ENCODE measurements around the gene DPYSL5.

Gene DPYSL5

DNA sequence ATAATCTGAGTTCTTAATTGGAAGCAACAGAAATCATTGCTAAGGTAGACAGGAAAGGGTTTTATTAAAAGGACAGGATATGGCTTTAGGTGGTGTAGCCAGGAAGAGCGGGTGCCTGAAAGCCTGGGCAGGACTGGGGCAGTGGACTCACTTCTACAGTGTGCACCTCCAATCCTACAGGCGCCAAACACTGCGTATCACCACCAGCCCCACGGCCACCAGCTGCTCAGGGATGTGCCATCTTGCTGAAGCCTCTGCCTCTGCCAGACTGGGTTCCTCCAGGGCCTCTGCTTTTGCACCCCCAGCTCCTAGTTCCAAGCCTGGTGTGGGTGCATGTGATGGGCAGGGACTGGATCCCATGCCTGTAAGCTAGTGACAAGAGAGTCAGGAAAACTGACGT lies 29.7 kb upstream of the DPYSL5 start:
- Histone ChIP-seq H3K4me1 (ENCODE audit: low read length) (no peaks in the 10 kb centered on the region), H3K79me2 (ENCODE audit: low read length) (no peaks in the 10 kb centered on the region), H3K27ac (ENCODE audit: low read length) (no peak overlapping the region), H4K20me1 (ENCODE audit: insufficient read depth, low read length) (no peaks in the 10 kb centered on the region), H3K9me3 (ENCODE audit: insufficient read depth, low read length) (no peaks in the 10 kb centered on the region), H2AFZ (ENCODE audit: low read depth, low read length) (no peak overlapping the region), H3K27me3 (ENCODE audit: low read depth, low read length) (0 out of 2 replicates have a peak, but pooled peaks cover 13% of the 10 kb centered on the region), H3K9ac (ENCODE audit: low read length) (no peak overlapping the region), H3K36me3 (replicated peaks; ENCODE audit: low read depth, low read length) (no peaks in the 10 kb centered on the region), H3K4me2 (ENCODE audit: low read length) (no peak overlapping the region), H3K4me3 (ENCODE audit: low read length) (no peak overlapping the region)
- no peak for TF ChIP-seq EZH2phosphoT487 (IDR thresholded peaks at IDR 0.05; ENCODE audit: low read depth)
- TF ChIP-seq, protein P1, sequence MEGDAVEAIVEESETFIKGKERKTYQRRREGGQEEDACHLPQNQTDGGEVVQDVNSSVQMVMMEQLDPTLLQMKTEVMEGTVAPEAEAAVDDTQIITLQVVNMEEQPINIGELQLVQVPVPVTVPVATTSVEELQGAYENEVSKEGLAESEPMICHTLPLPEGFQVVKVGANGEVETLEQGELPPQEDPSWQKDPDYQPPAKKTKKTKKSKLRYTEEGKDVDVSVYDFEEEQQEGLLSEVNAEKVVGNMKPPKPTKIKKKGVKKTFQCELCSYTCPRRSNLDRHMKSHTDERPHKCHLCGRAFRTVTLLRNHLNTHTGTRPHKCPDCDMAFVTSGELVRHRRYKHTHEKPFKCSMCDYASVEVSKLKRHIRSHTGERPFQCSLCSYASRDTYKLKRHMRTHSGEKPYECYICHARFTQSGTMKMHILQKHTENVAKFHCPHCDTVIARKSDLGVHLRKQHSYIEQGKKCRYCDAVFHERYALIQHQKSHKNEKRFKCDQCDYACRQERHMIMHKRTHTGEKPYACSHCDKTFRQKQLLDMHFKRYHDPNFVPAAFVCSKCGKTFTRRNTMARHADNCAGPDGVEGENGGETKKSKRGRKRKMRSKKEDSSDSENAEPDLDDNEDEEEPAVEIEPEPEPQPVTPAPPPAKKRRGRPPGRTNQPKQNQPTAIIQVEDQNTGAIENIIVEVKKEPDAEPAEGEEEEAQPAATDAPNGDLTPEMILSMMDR (IDR thresholded peaks at IDR 0.05; ENCODE audit: low read depth, low read length) = no peak

DNA sequence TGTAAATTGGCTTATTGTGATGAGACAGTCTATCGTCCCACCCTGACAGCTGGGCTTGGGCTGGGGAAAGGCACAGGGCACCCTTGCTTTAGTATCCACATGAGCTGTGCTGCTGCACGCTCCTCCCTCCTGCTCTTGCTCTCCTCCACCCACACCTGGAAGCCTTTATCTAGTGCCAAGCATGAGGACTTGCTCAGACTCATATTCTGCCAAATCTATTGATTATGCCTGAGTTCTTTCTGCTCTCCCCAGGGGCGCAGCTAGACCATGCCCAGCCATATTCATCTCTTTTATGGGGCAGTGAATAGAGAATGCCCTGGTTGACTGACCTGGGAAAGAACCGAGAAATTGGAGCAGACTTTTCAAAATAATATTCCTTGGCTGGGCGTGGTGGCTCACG lies 29.0 kb upstream of the DPYSL5 start:
- no peaks in the 10 kb centered on the region for H3K4me1 ChIP-seq (ENCODE audit: low read length)
- H4K20me1 ChIP-seq (ENCODE audit: insufficient read depth, low read length) = no peaks in the 10 kb centered on the region
- H2AFZ ChIP-seq (ENCODE audit: low read depth, low read length) = no peak overlapping the region
- no peaks in the 10 kb centered on the region for H3K79me2 ChIP-seq (ENCODE audit: low read length)
- no peak overlapping the region for H3K4me3 ChIP-seq (ENCODE audit: low read length)
- no peak overlapping the region for H3K4me2 ChIP-seq (ENCODE audit: low read length)
- H3K27ac ChIP-seq (ENCODE audit: low read length) = no peak overlapping the region
- 0 out of 2 replicates have a peak, but pooled peaks cover 13% of the 10 kb centered on the region for H3K27me3 ChIP-seq (ENCODE audit: low read depth, low read length)
- no peaks in the 10 kb centered on the region for H3K36me3 ChIP-seq (replicated peaks; ENCODE audit: low read depth, low read length)
- no peak for TF ChIP-seq EZH2phosphoT487 (IDR thresholded peaks at IDR 0.05; ENCODE audit: low read depth)
- TF ChIP-seq, protein P1 (IDR thresholded peaks at IDR 0.05; ENCODE audit: low read depth, low read length) = no peak
- no peaks in the 10 kb centered on the region for H3K9me3 ChIP-seq (ENCODE audit: insufficient read depth, low read length)
- no peak overlapping the region for H3K9ac ChIP-seq (ENCODE audit: low read length)

DNA sequence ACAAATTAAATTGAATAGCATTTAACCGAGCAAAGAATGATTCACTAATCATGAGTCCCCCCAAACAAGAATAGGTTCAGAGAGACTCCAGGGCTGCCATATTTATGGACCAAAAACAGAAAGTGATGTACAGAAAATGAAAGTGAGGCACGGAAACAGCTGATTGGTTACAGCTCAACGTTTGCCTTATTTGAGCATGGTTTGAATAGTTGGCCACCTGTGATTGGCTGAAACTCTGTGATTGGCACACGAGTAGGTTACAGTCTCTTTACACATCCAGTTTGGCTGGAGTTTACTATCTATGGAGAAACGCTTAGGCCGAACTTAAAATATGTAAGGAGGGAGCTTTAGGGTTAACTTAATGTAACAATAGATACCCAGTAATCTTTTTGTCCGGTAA lies 27.0 kb upstream of the DPYSL5 start:
- Histone ChIP-seq H3K4me2 (ENCODE audit: low read length) (no peak overlapping the region), H3K79me2 (ENCODE audit: low read length) (no peaks in the 10 kb centered on the region), H3K4me1 (ENCODE audit: low read length) (no peaks in the 10 kb centered on the region), H3K9me3 (ENCODE audit: insufficient read depth, low read length) (no peaks in the 10 kb centered on the region), H3K27ac (ENCODE audit: low read length) (no peak overlapping the region), H2AFZ (ENCODE audit: low read depth, low read length) (no peak overlapping the region), H3K36me3 (replicated peaks; ENCODE audit: low read depth, low read length) (no peaks in the 10 kb centered on the region), H3K27me3 (ENCODE audit: low read depth, low read length) (peaks cover 17% of the 10 kb centered on the region; the same call in 1 of the 2 replicates), H4K20me1 (ENCODE audit: insufficient read depth, low read length) (no peaks in the 10 kb centered on the region), H3K9ac (ENCODE audit: low read length) (no peak overlapping the region), H3K4me3 (ENCODE audit: low read length) (no peak overlapping the region)
- TF ChIP-seq, protein P1 (IDR thresholded peaks at IDR 0.05; ENCODE audit: low read depth, low read length) = no peak
- no peak for TF ChIP-seq EZH2phosphoT487 (IDR thresholded peaks at IDR 0.05; ENCODE audit: low read depth)

DNA sequence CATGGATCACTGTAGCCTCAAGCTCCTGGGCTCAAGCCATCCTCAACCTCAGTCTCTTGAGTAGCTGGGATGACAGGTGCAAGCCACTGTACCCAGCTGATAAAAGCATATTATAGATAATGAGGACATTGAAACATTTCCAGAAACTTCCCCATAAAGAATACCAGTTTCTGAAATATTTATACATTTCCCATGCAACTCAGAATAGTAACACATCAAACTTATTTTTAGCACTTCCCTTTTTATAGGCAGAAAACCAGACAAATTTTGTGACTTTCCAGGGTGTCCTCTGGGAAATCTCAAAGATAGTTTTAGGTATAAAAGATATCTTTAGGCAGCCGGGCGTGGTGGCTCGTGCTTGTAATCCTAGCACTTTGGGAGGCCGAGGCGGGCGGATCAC lies 25.1 kb upstream of the DPYSL5 start:
- Histone ChIP-seq H3K79me2 (ENCODE audit: low read length) (no peaks in the 10 kb centered on the region), H4K20me1 (ENCODE audit: insufficient read depth, low read length) (no peaks in the 10 kb centered on the region), H3K9me3 (ENCODE audit: insufficient read depth, low read length) (no peaks in the 10 kb centered on the region), H3K4me1 (ENCODE audit: low read length) (no peaks in the 10 kb centered on the region), H3K9ac (ENCODE audit: low read length) (no peak overlapping the region), H3K4me3 (ENCODE audit: low read length) (no peak overlapping the region), H2AFZ (ENCODE audit: low read depth, low read length) (no peak overlapping the region), H3K27ac (ENCODE audit: low read length) (no peak overlapping the region), H3K4me2 (ENCODE audit: low read length) (no peak overlapping the region), H3K27me3 (ENCODE audit: low read depth, low read length) (peaks cover 18% of the 10 kb centered on the region; the same call in 1 of the 2 replicates), H3K36me3 (replicated peaks; ENCODE audit: low read depth, low read length) (no peaks in the 10 kb centered on the region)
- TF ChIP-seq, protein P1 (IDR thresholded peaks at IDR 0.05; ENCODE audit: low read depth, low read length) = no peak
- no peak for TF ChIP-seq EZH2phosphoT487 (IDR thresholded peaks at IDR 0.05; ENCODE audit: low read depth)
